Fibroblast of upper back skin (primary cell): ENCODE measurements around the gene LUC7L3.
"Not testable (repeated sequence)": the region's sequence is repeated elsewhere in the genome, so short reads cannot be mapped to it uniquely, and the experiment has no call there.

ENCODE experiments used
- DNase-seq: peaks from one replicate; pipeline ENCODE4 v3.0.0-alpha.2; 2013

The LUC7L3 gene

DNA sequence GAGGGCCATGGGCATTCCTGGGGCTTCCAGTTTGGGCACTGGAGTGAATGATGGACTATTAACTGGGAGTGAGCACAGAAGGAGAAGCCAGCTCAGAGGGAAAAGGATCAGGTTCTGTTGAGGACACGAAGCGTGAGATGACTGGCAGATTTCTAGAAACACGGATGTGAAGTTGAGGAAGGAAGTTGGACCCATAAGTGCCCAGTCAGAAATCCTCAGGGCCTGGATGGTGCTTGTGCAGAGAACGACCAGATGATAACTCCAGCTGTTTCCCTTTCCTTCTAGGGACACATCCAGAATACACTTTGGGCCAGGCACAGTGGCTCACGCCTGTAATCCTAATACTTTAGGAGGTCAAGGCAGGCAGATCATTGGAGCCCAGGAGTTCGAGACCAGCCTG is 71.2 kb downstream of the LUC7L3 start:
- DNase-seq: no peak

DNA sequence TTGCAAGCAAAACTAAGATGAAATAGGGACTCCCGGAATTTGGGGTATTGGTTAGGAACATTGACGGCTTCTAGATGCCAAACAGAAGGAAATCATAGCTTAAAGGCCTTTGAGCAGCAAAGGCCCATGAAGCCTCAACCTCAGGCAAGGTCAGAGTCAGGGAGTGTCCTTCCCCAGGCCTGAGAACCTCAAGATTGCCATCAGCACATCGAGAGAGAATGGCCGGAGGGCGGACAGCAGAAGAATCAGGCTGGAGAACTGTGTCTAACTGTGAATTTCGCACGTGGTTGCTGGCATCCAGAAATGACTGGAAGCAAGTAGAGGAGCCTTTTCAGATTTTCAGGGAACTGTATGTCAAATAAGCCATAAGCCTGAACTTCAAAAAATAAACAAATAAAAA is 72.7 kb downstream of the LUC7L3 start:
- no peak for DNase-seq

DNA sequence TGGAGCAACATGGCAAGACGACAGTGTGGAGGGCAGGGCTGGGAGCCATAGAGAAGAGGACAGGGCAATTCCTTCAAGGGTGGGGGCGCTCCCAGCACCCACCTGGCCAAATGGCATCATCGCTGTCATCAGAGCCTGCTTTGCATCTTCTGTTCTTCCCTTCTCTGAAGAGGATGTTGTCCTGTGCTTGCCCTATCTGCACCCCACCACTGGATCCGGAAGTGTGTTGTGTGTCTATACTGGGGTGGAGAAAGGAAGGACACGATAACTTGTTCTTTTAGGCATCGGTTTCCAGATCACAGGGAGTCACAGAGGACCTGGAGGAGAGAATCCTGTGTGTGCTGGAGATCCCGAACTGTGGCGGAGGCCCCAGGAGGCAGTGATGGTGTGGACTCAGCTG is 73.6 kb downstream of the LUC7L3 start:
- DNase-seq: no peak

DNA sequence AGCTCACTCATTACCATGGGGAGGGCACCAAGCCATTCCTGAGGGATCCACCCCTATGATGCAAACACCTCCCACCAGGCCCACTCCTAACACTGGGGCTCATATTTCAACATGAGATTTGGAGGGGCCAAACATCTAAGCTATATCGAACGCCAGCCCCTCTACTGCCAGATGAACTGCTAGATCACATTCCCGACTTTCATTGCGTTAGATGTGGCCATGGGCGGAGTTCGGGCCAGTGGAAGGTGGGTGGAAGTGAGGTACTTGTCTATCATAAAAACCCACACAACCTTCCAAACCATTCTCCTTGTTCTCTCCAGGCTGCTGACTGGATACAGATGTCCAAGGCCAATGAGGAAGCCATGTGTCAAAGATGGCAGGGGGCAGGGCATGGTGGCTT is 75.0 kb downstream of the LUC7L3 start:
- DNase-seq: no peak

DNA sequence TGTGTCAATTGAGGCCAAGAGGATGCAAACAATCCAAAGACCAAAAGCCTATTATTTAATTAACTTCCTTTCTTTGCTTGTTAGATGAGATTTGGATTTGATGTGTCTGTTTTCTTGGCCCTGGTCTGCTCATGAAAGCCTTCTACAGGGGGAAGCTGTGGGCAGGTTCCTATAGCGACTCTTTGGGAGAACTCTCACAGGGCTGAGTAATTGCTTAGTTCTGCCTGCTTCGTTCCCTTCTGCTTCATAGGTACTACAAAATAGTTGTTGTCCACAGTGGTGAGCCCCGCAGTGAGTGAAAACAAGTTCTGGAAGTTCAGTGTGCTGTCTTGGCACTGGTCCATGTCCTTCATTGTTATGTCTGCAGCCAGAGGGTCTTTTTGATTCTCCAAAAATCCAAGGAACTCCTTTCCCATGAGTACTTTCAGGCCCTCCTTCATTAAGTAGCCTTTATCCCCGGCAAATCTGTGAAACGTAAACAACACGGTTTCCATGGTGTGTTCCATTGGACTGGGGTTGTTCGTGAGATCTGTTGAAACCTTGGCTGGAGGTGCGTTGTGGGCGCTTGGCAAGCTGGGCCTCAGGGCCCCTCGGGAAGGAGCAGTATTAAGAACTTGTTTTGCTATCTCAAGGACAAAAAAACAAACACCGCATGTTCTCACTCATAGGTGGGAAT is 77.9 kb downstream of the LUC7L3 start:
- DNase-seq: no peak

DNA sequence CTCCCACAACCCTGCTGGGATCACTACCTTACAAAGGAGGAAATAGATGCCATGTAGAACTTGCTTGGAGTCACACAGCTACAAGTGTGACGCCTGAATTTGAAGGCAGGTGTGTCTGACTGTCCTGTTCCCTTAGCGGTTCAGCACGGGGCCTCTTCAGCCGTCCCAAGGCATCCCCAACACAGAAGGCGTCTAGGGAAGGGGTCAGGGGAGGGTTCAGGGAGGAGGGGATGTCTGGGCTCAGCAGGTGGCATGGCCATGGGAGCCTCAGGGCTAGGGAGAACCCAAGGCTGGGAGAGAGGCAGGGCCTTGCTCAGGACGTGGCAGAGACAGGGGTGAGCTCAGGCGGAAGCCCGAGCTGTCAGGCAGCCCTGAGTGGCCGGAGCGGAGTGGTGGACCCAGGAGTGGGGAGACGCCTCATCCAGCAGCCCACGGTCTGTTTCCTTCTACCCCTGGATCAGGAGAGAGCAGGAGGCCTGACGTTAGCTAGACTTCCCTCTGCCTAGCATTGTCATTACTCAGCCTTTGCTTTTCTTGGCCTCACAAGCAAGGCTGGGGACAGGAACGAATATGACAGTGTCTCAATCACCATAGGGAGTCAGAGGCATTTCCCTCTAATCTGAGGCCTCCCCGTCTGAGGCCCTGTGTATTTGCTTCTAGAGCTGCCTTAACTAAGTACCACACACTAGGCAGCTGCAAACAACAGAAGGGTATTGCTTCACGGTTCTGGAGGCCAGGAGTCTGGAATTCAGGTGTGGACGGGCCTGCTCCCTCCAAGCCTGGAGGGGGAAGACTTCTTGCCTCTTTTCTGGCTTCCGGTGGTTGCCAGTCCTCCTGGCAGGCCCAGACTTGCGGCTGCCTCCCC is 79.3 kb downstream of the LUC7L3 start:
- no peak for DNase-seq

DNA sequence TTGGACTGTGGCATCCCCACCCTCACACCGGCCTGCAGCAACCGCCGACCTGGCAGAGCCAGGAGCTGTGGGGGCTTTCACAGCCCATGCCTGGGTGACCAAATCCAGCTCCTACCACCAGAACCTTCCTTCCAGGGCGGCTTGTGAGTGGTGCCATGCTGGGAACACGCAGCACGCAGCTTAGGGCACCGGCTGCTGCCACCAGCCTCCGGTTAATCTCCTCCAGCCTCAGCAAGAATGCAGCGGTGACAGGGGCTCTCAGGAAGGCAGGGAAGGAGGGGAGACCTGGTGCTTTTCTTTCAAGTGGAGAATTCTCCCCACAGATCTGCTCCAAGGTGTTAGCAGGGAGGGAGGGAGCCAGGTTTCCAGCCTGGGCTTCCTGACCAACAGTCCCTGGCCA is 80.2 kb downstream of the LUC7L3 start:
- no peak for DNase-seq

DNA sequence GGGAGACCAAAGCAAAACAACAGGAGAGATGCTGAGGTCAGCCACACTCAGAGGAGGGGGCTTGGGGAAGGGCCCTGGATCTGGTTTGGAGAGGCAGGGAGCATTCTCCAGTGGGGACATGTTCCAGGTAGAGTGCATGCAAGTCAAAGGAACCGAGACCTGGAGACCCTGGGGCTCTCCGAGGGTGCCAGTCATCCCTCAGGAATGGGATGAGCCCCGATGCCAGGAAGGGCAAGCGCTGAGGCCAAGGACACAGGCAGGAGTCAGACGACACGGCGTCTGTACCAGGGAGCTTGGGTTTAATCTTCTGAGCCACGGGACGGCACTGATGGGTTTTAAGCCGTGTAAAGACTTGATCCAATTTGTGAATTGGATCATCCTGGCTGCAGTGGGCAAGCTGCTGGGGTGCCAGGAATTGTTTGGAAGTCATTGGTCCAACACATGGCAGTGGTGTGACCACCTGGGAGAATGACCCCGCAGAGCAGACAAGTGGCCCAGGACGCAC is 80.8 kb downstream of the LUC7L3 start:
- DNase-seq: no peak

DNA sequence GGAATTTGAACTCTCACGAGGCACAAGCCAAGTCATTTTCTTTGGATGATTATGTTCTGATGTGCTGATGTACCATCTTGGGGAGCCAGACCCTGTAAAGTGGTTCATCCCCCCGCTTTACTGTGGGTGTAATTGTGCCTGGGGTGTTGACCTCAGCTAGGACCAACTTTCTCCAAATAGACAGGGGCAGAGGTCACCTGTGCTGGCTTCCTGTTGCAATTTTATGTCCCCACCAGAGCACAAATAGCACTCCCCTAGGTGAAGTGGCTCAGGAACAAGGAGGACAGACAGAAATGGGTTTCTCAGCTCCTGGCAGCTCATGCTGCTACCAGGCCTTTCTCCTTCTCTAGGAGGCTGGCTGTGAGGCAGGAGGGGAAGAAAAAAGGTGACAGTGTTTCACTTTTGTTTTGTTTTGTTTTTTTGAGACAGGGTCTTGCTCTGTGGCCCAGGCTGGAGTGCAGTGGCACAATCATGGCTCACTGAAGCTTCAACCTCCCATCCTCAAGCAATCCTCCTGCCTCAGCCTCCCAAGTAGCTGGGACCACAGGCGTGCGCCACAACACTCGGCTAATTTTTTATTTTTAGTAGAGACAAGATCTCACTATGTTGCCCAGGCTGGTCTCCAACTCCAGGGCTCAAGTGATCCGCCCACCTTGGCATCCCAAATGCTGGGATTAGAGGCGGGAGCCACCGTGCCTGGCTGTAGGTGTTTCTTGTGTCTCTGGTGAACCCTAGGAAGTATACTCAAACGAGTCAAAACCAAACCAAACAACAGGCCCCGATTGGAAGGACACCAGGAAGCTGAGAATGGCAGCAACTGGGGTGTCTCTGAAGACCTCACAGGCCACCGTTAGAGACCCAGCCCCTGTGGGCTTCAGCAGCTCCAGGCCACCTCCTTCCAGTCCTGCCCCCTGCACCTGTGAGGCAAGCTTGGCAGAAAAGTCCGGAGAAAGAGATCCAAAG is 83.5 kb downstream of the LUC7L3 start:
- DNase-seq: no peak

DNA sequence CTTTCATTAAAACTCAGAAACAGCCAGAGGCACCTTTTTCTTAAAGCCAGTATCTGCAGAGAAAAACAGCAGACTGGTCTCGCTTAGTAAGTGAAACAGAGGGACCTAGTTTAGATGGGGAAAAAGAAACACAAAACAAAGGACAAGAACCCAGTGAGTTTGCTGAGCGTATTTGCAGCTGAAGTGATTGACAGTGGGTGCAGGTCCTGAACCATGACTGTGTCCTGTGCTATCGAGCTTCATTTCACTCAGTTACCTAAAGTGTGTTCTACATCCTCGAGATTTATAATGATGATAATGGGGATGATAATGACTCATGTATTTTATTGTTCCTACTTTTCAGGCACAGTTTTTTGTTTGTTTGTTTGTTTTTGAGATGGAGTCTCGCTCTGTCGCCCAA is 84.3 kb downstream of the LUC7L3 start:
- no peak for DNase-seq

DNA sequence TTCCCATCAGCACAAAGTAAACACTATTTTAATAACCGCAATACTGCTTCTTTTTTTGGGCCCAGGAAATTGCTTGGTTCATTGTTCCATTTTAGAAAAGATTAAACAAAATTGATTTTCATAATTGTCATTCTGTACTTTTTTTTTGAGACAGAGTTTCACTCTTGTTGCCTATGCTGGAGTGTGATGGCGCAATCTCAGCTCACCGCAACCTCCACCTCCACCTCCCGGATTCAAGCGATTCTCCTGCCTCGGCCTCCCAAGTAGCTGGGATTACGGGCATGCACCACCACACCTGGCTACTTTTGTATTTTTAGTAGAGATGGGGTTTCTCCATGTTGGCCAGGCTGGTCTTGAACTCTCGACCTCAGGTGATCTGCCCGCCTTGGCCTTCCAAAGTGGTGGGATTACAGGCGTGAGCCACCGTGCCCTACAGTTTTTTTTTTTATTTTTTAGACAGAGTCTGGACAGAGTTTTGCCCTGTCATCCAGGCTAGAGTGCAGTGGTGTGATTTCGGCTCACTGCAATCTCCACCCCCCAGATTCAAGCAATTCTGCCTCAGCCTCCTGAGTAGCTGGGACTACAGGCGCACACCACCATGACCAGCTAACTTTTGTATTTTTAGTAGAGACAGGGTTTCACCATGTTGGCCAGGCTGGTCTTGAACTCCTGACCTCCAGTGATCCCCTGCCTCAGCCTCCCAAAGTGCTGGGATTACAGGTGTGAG is 85.5 kb downstream of the LUC7L3 start:
- DNase-seq: not testable (repeated sequence)

DNA sequence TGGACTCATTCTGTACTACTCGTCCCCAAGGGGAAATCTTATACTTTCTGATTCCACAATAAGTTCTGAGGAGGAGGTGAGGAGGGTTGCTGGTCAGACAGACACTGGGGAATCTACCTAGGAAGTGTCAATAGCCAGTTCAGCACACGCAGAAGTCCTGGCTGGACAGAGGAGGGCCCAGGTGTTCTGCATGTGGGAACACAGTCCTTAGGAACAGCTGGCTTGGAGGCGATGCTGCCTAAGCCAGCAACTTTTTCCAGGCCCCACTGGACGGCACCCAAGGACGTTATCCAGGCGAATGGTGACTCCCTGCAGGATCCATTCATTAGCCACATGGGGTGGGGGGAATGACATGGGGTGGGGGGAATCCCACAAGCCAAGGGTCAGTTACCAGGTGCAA is 86.1 kb downstream of the LUC7L3 start:
- no peak for DNase-seq
